RCC 7860 (cell line): ENCODE results near the gene SLC26A1.

Experiments
- DNase-seq: peaks from one replicate; pipeline ENCODE4 v3.0.0-alpha.2; 2015; ENCODE audit warnings: low spot score
- FAIRE-seq: peaks from 2 replicates; lab custom pipeline; 2012; peaks lifted over from hg19 to GRCh38; lab: Jason Lieb, UNC

Gene SLC26A1

DNA sequence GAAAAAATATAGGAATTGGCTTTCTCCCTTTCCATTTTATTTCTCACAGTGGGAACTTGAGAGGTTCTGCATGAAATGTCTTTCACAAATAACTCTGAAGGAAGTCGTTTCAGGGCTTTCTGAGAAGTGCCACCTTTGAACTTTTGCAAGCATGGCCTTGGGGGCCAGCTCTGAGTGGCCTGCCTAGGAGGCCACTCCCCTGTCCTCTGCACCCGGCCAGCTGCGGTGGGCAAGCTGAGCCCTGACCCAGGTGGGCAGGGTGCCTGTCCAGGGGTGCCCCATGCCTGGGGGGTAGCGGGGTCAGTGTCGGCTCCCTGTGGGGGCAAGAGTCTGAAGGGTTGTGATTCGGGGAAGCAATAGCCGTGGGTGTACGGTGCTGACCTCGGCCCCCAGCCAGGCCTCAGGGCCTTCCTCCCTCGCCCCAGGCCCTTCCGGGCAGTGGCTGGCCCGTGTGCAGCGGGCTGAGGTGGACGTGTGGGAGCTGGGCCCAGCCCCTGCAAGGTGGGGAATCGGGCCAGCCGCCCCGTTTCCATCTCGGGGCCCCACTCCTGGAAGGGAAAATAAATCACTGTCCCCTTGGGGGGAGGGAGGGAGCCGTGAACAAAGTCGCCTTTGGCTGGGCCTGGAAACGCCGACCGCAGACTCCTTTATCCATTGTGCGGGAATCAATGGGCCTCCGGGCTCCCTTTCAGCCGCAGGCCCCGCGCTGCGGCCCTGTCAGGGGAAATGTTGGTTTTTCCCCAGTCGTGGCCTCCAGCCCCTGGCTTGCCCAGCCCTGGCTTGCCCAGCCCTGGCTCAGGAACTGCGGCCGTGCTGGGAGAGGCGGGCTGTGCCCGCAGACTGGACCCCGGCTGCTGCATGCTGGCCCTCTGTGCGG lies 21.3 kb upstream of the SLC26A1 start:
- FAIRE-seq (no peak), DNase-seq (no peak)

DNA sequence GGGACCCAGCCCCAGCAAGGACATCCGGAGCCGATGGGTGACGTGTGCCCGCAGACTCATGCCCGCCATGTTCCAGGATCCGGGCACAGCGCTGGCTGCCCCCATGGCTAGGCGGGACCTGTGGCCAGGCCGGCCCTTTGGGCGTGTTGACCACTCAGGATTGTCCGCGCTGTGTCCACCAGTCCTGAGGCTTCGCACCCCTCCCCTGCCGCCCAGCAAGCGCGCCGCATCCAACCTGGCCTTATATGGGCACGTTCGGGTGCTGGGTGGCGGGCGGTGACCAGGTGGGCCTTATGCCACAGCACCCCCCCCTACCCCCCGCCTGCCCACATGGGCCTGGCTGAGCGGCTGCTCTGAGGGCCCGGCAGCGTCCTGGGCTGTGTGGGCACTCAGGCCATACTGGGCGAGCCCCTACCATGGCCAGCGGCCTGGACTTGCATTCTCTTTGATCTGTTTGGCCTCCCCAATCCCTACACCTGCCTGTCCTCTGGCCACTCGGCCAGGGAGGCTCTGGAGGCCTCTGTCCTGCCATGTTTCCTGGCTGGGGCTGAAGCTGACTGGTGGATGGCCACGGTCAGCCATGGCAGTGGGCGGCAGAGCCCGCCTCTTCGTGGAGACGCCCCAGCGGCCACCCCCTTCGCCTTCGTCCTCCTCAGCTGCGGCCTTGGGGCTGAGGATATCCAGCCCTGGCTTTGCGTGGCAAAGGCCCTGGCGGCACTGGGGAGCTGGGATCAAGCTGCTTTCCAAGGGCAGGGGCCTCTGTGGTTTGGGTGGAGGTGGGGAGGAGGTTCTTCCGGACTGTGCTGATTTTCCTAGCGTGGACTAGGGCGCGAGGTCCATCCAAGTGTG lies 20.2 kb upstream of the SLC26A1 start:
- FAIRE-seq (no peak), DNase-seq (no peak)

DNA sequence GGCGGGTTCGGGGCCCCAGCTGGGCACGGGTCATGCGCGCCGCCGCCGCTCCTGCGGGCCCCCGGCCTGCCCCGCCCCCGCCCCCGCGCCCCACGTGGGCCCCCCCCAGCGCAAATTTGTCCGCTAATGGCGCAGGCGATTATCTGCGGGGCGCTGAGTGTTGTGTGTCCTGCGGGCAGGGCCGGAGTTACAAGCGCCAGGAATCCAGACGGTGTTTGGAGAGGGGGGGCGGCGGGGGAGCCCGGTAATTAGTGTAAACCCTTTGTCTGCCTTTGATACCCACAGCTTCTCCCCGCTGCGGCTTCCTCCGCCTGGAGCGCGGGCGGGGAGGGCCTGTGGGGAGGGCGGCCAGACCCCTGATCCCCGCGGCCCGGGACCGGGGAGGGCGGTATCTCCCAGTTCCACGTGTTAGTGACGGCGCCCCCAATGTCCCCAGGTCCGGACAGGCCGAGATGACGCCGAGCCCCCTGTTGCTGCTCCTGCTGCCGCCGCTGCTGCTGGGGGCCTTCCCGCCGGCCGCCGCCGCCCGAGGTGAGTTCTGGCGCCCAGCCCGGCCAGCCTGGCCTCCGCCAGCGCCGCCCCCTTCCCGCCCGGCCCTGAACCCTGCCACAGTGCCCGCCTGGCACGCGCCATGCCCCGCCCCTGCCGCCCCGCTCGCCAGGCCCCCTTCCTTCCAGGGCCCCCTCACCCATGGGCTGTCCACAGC lies 19.0 kb upstream of the SLC26A1 start:
- FAIRE-seq (no peak), DNase-seq (peak; percentile 46)

DNA sequence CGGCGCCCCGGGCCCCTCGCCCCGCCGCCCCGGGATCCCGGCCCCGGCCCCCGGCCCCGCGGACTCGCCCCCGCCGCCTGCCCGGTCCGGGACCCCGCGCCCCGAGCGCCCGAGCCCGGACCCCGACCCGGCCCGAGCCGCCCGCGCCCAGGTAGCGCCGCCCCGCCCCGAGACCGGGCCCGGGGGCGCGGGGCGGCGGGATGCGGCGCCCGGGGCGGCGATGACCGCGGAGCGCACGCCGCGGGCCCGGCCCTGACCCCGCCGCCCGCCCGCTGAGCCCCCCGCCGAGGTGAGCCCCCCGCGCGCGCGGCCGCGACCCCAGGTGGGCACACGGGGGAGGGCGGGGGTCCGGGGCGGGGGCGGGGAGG lies 18.4 kb upstream of the SLC26A1 start:
- no peak for DNase-seq
- FAIRE-seq = no peak

DNA sequence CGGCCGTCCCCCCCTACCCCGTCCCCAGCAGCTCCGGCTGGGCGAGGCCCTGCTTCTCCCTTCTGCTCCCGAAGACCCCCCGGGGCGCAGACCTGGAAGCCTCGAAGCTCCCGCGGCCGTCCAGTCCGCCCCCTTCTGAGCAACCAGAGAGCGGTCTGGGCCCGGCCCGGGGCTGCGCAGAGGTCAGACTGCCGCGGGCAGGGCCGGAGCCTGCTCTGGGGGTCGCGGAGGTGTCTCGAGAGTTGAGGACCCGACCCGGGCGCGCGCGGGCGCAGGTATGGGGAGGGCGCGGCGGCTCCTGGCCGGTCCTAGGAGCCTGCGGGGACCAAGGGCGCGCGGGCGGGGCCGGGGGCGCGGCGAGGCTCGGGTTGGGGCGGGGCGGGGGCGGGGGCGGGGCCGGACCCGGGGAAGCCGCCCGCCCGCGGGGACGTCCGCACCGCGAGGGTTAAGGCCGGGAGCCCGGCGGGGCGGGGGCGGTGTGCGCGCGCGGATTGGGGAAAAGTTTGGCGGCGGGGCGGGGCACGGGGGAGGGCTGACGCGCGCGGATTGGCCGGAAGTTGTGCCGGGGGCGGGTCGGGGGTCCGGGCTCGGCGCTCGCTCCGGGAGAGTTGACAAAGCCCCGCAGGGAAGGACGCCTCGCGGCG lies 17.9 kb upstream of the SLC26A1 start, which contains the start of gene FGFRL1:
Gene FGFRL1, plus strand, starts transcription at position 605 of the 644 bp plus-strand sequence. CDS start 860 bp downstream, outside the sequence.
- no peak for FAIRE-seq
- DNase-seq = peak; percentile 70

DNA sequence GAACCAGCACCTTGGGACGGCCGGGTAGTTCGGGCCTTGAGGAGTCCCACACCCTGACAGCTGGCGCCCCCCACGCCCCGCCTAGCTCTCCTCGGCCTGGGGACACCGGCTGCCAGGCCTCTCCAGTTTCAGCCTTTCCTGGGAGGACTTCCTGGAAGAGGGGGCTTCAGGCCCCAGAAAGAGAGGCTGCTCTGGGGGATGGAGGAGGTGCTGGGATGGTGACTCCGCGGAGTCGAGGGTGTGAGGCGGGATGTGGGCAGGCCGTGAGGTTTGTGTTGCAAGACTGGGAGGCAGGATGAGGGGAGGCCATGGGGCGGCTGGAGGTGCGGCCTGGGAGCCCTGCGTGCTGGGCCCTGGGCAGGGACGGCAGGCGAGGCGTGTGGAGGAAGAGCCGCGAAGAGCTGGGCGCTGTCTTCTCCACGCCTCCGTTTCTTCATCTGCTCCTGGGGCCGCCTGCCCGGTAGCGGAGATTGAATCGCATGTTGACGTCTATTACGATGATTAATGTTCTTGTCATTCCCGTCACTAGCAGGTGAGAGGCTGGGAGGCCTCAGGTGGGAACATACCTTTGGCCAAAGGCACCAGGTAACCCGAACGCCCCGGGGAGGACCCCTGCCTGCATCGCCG lies 17.3 kb upstream of the SLC26A1 start:
- FAIRE-seq = no peak

DNA sequence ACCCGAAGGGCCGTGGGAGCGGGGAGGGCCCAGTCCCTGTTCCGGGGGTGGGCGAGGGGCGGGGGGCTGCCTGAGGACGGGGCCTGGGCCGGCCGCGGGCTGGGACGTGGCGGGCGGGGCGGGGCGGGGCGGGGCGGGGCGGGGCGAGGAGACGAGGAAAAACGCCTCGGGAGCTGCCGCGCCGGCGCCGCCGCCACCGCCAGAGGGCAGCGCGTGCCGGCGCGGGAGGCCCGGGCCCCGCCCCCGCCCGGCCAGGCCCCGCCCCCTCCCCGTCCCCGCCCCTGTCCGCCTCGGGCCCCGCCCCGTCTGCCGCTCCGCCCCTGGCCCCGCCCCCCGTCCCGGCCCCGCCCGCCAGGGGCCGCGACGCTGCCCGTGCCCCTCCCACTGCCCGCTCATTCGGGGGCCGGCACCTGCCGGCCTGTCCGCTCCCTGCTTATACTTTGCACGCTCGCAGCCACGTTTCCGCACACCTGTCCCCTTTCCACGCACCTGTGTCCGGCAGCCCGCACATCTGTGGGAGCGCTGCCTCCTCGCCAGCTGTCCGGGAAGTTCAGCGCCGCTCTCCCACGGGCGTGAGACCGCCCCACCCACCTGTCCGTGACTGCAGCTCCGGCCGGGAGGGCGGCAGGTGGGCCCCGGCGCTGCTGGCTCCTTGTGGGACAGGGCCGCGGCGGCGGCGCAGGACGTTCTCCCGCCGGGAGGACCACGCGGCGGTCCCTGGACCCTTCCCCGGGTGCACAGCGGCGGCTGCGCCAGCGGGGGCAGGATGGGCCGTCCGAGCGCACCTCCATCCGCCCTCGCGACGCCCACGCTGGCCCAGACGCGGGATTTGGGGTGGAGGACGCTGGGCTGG lies 16.6 kb upstream of the SLC26A1 start:
- peak; percentile 36 for DNase-seq

More for the DNA sequence above, 17.3 kb upstream of the SLC26A1 start:
- DNase-seq = peak; percentile 50

DNA sequence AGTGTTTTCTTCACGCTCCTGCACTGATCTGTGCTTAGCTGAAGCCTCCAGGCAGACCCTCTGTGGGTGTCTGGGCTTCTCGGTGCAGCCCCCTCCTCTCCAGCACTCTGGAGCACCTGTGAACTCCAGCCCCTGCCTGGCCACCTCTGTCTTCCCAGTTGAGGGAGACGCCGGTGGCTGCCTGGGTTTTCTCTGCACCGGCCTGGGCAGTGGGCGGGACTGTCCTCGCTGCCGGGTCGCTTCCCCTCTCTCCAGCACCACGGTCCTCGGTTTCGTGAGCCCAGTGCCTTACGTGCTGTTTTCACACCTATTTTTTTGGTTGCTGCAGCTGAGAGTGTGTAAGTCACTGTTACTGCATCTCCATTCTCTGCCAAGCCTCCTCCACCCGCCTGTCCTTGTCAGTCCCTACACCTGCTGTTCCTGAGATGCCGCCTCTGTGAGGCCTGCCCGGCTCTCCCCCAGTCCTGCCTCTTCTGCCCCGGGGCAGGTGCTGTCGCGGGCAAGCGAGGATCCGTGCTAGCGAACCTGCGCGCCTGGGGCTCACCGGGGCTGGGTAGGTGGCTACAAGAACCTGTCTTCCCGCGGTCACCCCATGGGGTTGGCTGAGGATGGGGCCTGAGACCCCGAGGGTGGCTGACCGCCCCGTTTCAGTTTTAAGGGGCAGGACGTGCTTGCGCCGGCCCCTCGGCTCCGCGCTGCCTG lies 15.8 kb upstream of the SLC26A1 start:
- FAIRE-seq (no peak), DNase-seq (no peak)

More for the DNA sequence above, 16.6 kb upstream of the SLC26A1 start:
- FAIRE-seq = no peak

DNA sequence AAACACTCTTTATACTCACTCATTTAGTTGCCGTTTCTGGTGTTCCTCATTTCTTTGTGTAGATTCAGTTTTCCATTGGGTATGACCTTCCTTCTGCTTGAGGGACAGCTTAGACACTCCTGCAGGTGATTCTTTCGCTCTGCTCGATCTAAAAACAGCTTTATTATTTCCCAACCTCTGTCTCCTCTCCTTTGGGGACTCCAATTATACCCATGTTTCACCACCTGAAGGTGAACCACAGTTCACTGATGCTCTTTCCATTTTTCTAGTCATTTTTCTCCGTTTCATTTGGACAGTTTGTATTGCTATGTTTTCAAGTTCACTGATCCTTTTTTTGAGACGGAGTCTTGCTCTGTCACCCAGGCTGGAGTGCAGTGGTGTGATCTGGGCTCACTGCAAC lies 13.7 kb upstream of the SLC26A1 start:
- FAIRE-seq = no peak
- DNase-seq = no peak

DNA sequence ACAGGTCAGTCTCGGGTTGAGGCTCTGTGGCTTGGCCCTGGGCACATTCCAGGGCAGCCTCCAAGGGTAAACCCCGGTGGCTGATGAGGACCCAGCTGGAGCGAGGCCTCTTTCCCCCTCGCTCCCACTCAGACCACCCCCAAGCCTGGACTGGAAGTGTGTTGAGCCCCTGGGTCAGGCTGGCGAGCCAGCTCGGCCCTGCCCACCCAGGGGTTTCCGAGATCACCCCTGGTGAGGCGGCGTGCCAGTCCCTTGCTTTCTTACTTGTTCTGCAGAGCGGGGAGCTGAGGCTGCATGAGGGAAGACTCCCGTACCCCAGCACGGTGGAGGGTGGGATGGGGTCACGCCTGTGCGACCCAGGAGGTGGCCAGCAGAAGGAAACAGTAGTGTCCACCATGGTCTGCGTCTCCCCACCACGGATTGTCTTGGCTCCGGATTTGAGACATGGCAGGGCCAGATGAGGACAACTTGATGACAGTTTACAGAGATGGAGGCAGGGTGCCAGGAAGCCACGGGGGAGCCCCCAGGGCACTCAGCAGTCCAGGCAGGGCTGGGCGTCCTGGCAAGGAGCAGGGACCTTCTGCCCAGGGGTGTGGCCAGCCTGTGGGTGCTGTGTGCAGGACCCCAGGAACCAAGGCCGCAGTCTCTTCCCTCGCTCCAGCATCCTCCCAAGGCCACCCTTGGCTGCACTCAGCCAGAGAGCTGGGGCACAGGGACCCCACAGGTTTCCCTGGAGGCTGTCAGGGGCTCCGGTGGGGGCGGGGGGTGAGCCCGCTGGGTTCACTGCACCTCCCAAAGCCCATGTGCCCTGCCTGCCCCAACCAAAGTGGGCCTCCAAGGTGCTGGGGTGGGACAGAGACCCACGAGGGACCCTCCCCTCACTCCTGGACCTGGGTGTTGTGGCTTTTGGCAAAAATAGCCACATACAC lies 11.6 kb upstream of the SLC26A1 start:
- FAIRE-seq (no peak), DNase-seq (no peak)

DNA sequence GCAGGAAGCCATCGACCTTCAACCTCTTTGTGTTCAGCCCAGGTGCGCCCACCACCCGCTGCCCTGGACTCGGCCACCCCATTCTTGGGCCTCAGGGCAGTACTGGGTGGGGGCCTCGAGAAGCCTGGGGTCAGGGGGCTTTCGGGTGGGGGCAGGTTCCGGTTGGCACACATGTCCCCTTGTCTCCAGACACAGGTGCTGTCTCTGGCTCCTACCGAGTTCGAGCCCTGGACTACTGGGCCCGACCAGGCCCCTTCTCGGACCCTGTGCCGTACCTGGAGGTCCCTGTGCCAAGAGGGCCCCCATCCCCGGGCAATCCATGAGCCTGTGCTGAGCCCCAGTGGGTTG lies 10.8 kb upstream of the SLC26A1 start:
- FAIRE-seq = no peak

DNA sequence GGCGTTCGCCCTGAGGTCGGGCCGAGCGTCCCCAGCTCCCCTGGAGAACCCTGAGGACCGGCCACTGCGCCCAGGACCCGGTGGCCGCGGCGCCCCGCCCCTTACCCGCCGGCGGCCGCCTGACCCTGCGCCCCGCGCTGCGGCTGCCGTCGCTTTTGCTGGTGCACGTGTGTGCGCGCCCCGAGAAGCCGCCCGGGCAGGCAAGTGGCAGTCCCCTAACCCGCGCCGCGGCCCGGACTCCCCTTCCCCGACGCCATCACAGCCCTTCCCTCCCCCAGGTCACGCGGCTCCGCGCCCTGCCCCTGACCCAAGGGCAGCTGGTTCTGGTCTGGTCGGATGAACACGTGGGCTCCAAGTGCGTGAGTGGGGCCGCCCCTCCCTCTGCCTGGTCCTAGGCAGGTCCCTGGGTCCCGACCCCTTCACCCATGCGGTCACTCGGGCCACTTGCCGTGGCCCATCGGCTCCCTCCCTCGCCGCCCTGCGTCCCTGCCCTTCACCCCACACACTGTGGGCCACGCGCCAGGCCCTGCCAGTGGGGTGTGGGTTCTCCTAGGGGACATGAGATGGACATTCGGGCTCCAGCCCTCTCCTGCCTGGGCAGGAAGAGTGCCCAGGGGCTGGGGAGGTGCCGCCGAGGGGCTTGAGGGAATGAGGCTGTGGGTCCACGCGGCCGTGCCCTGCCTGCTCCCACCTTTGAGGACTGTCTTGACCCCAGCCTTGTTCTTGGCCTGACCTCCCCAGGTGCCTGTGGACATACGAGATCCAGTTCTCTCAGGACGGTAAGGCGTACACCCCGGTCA lies 10.3 kb upstream of the SLC26A1 start:
- FAIRE-seq (no peak), DNase-seq (no peak)

More for the DNA sequence above, 10.8 kb upstream of the SLC26A1 start:
- no peak for DNase-seq

DNA sequence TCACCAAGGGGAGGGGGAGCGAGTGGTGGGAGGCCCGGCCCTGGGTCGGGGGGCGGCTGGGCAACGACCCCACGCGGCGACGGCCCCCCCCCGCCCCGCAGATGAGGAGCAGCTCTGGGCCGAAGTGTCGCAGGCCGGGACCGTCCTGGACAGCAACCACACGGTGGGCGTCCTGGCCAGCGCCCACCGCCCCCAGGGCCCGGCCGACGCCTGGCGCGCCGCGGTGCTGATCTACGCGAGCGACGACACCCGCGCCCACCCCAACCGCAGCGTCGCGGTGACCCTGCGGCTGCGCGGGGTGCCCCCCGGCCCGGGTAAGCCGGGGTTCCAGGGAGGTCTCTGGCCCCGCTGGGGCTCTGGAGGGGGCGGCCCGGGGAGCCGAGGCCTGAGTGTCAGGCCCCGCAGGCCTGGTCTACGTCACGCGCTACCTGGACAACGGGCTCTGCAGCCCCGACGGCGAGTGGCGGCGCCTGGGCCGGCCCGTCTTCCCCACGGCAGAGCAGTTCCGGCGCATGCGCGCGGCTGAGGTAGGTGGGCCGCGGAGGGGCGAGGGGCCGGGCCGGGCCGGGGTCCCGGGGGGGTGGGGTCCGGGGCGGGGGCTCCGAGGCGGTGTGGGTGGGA lies 9.5 kb upstream of the SLC26A1 start:
- DNase-seq (no peak), FAIRE-seq (no peak)

DNA sequence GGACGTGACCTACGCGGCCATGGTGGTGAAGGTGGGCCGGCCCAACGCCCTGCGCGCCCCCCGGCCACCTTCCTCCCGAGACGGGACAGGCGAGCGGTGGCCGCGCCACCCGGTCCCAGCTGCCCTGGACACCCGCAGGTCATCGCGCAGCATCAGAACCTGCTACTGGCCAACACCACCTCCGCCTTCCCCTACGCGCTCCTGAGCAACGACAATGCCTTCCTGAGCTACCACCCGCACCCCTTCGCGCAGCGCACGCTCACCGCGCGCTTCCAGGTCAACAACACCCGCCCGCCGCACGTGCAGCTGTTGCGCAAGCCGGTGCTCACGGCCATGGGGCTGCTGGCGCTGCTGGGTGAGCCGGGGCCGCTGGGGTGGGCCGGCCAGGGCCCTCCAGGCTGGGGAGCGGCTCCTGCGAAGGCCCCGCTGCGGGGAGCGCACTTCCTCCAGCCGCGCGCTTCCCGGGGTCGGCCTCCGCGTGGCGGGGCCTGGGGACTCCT lies 9.0 kb upstream of the SLC26A1 start:
- FAIRE-seq (no peak), DNase-seq (no peak)

DNA sequence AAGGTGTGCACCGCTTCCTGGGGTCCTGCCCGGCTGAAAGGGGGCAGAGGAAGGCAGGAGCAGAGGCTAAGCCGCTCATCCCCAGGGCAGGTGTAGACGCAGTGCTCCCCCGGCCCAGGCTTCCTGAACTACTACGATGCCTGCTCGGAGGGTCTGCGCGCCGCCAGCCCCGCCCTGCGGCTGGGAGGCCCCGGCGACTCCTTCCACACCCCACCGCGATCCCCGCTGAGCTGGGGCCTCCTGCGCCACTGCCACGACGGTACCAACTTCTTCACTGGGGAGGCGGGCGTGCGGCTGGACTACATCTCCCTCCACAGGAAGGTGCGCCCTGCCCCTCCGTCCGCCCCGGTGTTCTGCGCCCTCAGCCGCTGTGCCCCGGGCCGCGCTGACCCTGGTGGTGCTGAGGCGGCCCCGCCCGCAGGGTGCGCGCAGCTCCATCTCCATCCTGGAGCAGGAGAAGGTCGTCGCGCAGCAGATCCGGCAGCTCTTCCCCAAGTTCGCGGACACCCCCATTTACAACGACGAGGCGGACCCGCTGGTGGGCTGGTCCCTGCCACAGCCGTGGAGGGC lies 8.4 kb upstream of the SLC26A1 start:
- DNase-seq (no peak), FAIRE-seq (no peak)

DNA sequence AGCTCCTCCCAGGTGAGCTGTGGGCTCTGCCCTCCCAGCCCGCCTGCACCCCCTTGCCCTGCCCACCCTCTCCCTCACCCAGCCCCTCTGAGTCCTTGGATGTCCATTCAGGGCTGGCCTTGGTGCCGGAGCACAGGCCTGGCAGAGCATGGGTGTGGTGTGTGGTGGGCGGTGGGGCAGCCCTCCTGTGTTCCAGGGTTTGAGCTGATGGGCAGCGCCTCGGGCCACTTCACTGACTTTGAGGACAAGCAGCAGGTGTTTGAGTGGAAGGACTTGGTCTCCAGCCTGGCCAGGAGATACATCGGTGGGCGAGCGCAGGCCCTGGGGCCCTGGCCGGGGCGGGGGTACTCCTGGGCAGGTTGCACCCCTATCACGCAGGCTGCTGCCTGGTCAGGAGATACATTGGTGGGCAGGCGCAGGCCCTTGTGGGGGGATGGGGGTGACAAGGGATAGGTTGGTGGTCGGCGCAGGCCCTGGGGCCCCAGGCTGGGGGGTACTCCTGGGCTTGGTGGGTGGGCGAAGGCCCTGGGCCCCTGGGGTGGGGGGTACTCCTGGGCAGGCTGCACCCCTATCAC lies 7.6 kb upstream of the SLC26A1 start:
- FAIRE-seq (no peak), DNase-seq (no peak)
